SU-DHL-6 (cell line): ENCODE data around the gene PPL.

ENCODE experiments used
- H2AFZ ChIP-seq: fragments of 200-600 bp; sonication (generic); 2 replicates; pipeline ENCODE4 v1.6.1; 2014; ENCODE audit warnings: low read depth, mild to moderate bottlenecking, moderate library complexity, mixed read lengths, antibody characterized with exemption, low read length; ENCODE audit not compliant: severe bottlenecking
- H3F3A ChIP-seq: fragments of 200-600 bp; shearing (Covaris generic); 2 replicates; pipeline ENCODE4 v1.6.0; 2016; ENCODE audit warnings: antibody characterized with exemption, mild to moderate bottlenecking; ENCODE audit not compliant: insufficient read depth
- H3K27ac ChIP-seq: fragments of 200-600 bp; sonication (generic); 2 replicates; pipeline ENCODE4 v1.5.1; 2016; ENCODE audit warnings: low read depth, mild to moderate bottlenecking, low read length, moderate library complexity, mixed read lengths
- H3K27me3 ChIP-seq: fragments of 200-600 bp; sonication (generic), shearing (Covaris generic); 2 replicates; pipeline ENCODE4 v1.6.0; 2014; ENCODE audit warnings: mild to moderate bottlenecking, low read length
- H3K36me3 ChIP-seq: fragments of 200-600 bp; sonication (generic); 2 replicates; pipeline ENCODE4 v1.6.1; 2014; ENCODE audit warnings: mild to moderate bottlenecking, low read length, mixed read lengths
- H3K4me2 ChIP-seq: fragments of 300-600, 200-600 bp; shearing (Covaris generic), sonication (generic); 2 replicates; pipeline ENCODE4 v1.6.0; 2014; ENCODE audit warnings: low read length, low read depth, mild to moderate bottlenecking; ENCODE audit not compliant: poor library complexity, severe bottlenecking
- H3K4me3 ChIP-seq: fragments of 200-600 bp; sonication (generic); 2 replicates; pipeline ENCODE4 v1.5.1; 2014; ENCODE audit warnings: antibody characterized with exemption, low read length, mild to moderate bottlenecking, mixed read lengths; ENCODE audit not compliant: insufficient read depth, poor library complexity, severe bottlenecking
- H3K79me2 ChIP-seq: fragments of 200-600 bp; sonication (generic); 2 replicates; pipeline ENCODE4 v1.6.1; 2014; ENCODE audit warnings: mild to moderate bottlenecking, low read length, moderate library complexity; ENCODE audit not compliant: insufficient read depth
- H3K9ac ChIP-seq: fragments of 200-600 bp; sonication (generic); 2 replicates; pipeline ENCODE4 v1.7.0; 2014; ENCODE audit warnings: mild to moderate bottlenecking, low read length
- H3K9me2 ChIP-seq: fragments of 200-600 bp; sonication (generic); replicated peaks from 2 replicates; pipeline ENCODE4 v1.6.1; 2014; ENCODE audit warnings: low read length; ENCODE audit not compliant: insufficient read depth
- H3K9me3 ChIP-seq: fragments of 200-600 bp; sonication (generic); 2 replicates; pipeline ENCODE4 v1.6.1; 2014; ENCODE audit warnings: low read length, mixed read lengths; ENCODE audit not compliant: insufficient read depth
- H4K20me1 ChIP-seq: fragments of 200-600 bp; sonication (generic); 2 replicates; pipeline ENCODE4 v1.6.1; 2014; ENCODE audit warnings: low read depth, mild to moderate bottlenecking, antibody characterized with exemption, low read length, moderate library complexity, mixed read lengths
- CTCF ChIP-seq: fragments of 200-600 bp; sonication (generic); IDR thresholded peaks from one replicate; pipeline ENCODE4 v1.5.1; 2017; ENCODE audit warnings: antibody characterized with exemption, mild to moderate bottlenecking, low read length, moderate library complexity; ENCODE audit not compliant: insufficient read depth, poor library complexity, severe bottlenecking
- EZH2phosphoT487 ChIP-seq: fragments of 200-600 bp; sonication (generic), shearing (Covaris generic); conservative IDR thresholded peaks from 2 replicates; pipeline ENCODE4 v1.6.1; 2018; ENCODE audit warnings: mild to moderate bottlenecking, antibody characterized with exemption, low read length, moderate library complexity, mixed read lengths

Gene PPL

GRCh38 chr16:4870138-4870671 is 66.7 kb downstream of the PPL start:
- no peak overlapping the region for H3K4me2 ChIP-seq
- H3K27ac ChIP-seq, result no peak overlapping the region
- H3K27me3 ChIP-seq, result no peaks in the 10 kb centered on the region
- H3F3A ChIP-seq, result no peaks in the 10 kb centered on the region
- H3K9me3 ChIP-seq, result no peaks in the 10 kb centered on the region
- no peak overlapping the region for H3K9ac ChIP-seq
- no peak overlapping the region for H2AFZ ChIP-seq
- TF ChIP-seq CTCF (no peak), EZH2phosphoT487 (no peak)
- no peaks in the 10 kb centered on the region for H3K9me2 ChIP-seq
- no peak overlapping the region for H3K4me3 ChIP-seq
- no peaks in the 10 kb centered on the region; the same call in 1 of the 2 replicates for H3K36me3 ChIP-seq
- H3K79me2 ChIP-seq, result peaks cover 35% of the 10 kb centered on the region
- no peaks in the 10 kb centered on the region for H4K20me1 ChIP-seq

- Histone ChIP-seq H2AFZ (no peak overlapping the region), H3K9me2 (no peaks in the 10 kb centered on the region), H3K36me3 (peaks cover 4% of the 10 kb centered on the region; the same call in 1 of the 2 replicates), H3F3A (no peaks in the 10 kb centered on the region), H3K27me3 (no peaks in the 10 kb centered on the region), H3K9me3 (no peaks in the 10 kb centered on the region), H3K4me2 (no peak overlapping the region), H3K79me2 (peaks cover 43% of the 10 kb centered on the region), H3K27ac (no peak overlapping the region), H4K20me1 (no peaks in the 10 kb centered on the region), H3K9ac (no peak overlapping the region), H3K4me3 (no peak overlapping the region)
- TF ChIP-seq EZH2phosphoT487 (no peak), CTCF (no peak)
Observed at GRCh38 chr16:4869147-4869805, 67.7 kb downstream of the PPL start.

DNA sequence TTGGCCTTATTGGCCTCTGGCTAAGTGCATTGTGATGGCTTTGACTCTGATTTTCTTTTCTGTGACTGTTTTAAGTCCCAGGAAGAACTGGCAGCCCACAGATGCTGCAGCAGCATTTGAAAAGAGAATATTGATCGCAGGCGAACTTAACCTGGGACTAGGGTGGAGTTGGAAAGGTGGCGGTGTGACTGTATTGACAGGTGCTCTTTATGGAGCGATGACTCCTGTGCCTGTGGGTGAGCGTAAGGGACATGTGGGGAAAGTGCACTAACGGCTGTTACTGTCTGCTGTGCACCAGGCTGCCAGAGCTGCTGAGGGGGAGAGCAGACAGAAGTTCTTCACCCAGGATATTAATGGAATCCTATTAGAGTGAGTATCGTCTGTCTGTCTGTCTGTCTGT is 68.4 kb downstream of the PPL start:
- Histone ChIP-seq H3K27me3 (no peaks in the 10 kb centered on the region), H3K27ac (no peak overlapping the region), H3K4me2 (no peak overlapping the region), H2AFZ (no peak overlapping the region), H3K4me3 (no peak overlapping the region), H3K36me3 (peaks cover 5% of the 10 kb centered on the region; the same call in 1 of the 2 replicates), H3K79me2 (peaks cover 50% of the 10 kb centered on the region), H3K9me2 (no peaks in the 10 kb centered on the region), H3K9me3 (no peaks in the 10 kb centered on the region), H3F3A (no peaks in the 10 kb centered on the region), H3K9ac (no peak overlapping the region), H4K20me1 (no peaks in the 10 kb centered on the region)
- no peak for TF ChIP-seq CTCF
- TF ChIP-seq EZH2phosphoT487, result no peak
